A549 (cell line): Measurements from ENCODE around the gene PI4K2B. TPM values are rescaled to one million over a fixed set of nuclear protein-coding genes. Genes with fewer than 3 reads are reported as not detected.
"Not testable (repeated sequence)": the region's sequence is repeated elsewhere in the genome, so short reads cannot be mapped to it uniquely, and the experiment has no call there.

Experiments
- ATAC-seq, 2 experiments: fragments of 200-7000 bp in 1 of 2; fragments of >200 bp in 1 of 2; cut with Nextera tagmentation in 1 of 2; cut with Tn5 transposase in 1 of 2; 3 replicates each; pipeline versions ENCODE4 v1.8.0 to v1.9.1; 2018 to 2020; ENCODE audit warnings: mild to moderate bottlenecking in 1 of 2, moderate library complexity in 1 of 2
- CTCF ChIA-PET: fragments of 300-600 bp; sonication (Branson Sonifier 250); formaldehyde crosslinking; extraction: SDS; loops from one replicate; lab custom pipeline; 2021; ENCODE audit warnings: antibody characterized with exemption, inconsistent platforms; lab: Yijun Ruan, JAX
- POLR2A ChIA-PET: fragments of 350-600 bp; formaldehyde crosslinking; extraction: SDS; loops from one replicate; lab custom pipeline; 2021; ENCODE audit warnings: antibody characterized with exemption, inconsistent platforms; lab: Yijun Ruan, JAX
- DNase-seq, 2 experiments: peaks; one replicate each; pipeline versions ENCODE4 v3.0.0 to v3.0.0-alpha.2; 2011 to 2016; ENCODE audit warnings: low read depth in 1 of 2, low spot score in 1 of 2
- FAIRE-seq: peaks from 2 replicates; lab custom pipeline; 2011; peaks lifted over from hg19 to GRCh38; lab: Jason Lieb, UNC
- H3K27ac ChIP-seq, 2 experiments: fragments of >200 bp; sonication (Bioruptor Twin); formaldehyde crosslinking; 3 replicates each; pipeline ENCODE4 v1.5.1; 2016 to 2017
- H3K4me1 ChIP-seq: fragments of >200 bp; sonication (Bioruptor Twin); formaldehyde crosslinking; 3 replicates; pipeline ENCODE4 v1.6.1; 2016
- H3K4me2 ChIP-seq: fragments of >200 bp; sonication (Bioruptor Twin); formaldehyde crosslinking; 3 replicates; pipeline ENCODE4 v1.6.1; 2016
- H3K4me3 ChIP-seq: fragments of >200 bp; sonication (Bioruptor Twin); formaldehyde crosslinking; 3 replicates; pipeline ENCODE4 v1.5.1; 2016
- H3K9me3 ChIP-seq: fragments of >200 bp; sonication (Bioruptor Twin); formaldehyde crosslinking; 3 replicates; pipeline ENCODE4 v1.6.1; 2016
- CBX2 ChIP-seq: fragments of 200-600 bp; sonication (generic); IDR thresholded peaks from 2 replicates; pipeline ENCODE4 v1.6.1; 2016; ENCODE audit warnings: low read depth, mild to moderate bottlenecking, borderline replicate concordance
- HES2 ChIP-seq: fragments of >200 bp; sonication (Bioruptor Twin); formaldehyde crosslinking; IDR thresholded peaks from 2 replicates; pipeline ENCODE4 v1.6.1; 2016
- HEYL ChIP-seq: fragments of 250-450 bp; sonication (Bioruptor Pico); IDR thresholded peaks from 2 replicates; pipeline ENCODE4 v1.8.0; 2021; ENCODE audit warnings: mild to moderate bottlenecking, moderate library complexity
- KDM1A ChIP-seq: fragments of 200-600 bp; sonication (generic); IDR thresholded peaks from 2 replicates; pipeline ENCODE4 v1.6.1; 2016; ENCODE audit warnings: low read depth, mild to moderate bottlenecking
- MAFK ChIP-seq: fragments of 450-650 bp; IDR thresholded peaks from 2 replicates; pipeline ENCODE4 v1.6.1; 2014; ENCODE audit not compliant: partially characterized antibody
- PHF8 ChIP-seq: fragments of 200-600 bp; sonication (generic); IDR thresholded peaks from 2 replicates; pipeline ENCODE4 v1.6.1; 2016; ENCODE audit warnings: low read depth, mild to moderate bottlenecking, antibody characterized with exemption, moderate library complexity, borderline replicate concordance
- RAD21 ChIP-seq, 2 experiments: fragments of >200 bp in 1 of 2; sonication (Bioruptor Twin) in 1 of 2; formaldehyde crosslinking in 1 of 2; IDR thresholded peaks in 1 of 2; conservative IDR thresholded peaks in 1 of 2; 2 replicates in 1 of 2; 3 replicates in 1 of 2; pipeline ENCODE4 v1.6.1; 2012 to 2018; ENCODE audit warnings: inconsistent platforms in 1 of 2
- RARB ChIP-seq: fragments of 250-450 bp; sonication (Bioruptor Pico); IDR thresholded peaks from 2 replicates; pipeline ENCODE4 v1.8.0; 2021; ENCODE audit warnings: mild to moderate bottlenecking, moderate library complexity
- RNF2 ChIP-seq: fragments of 200-600 bp; sonication (generic); IDR thresholded peaks from 2 replicates; pipeline ENCODE4 v1.6.1; 2016; ENCODE audit warnings: low read depth, mild to moderate bottlenecking, antibody characterized with exemption, moderate library complexity, borderline replicate concordance
- SMC3 ChIP-seq: fragments of >200 bp; sonication (Bioruptor Twin); formaldehyde crosslinking; IDR thresholded peaks from 3 replicates; pipeline ENCODE4 v1.6.1; 2018; ENCODE audit warnings: inconsistent platforms
- ZFP36 ChIP-seq: fragments of 450-650 bp; IDR thresholded peaks from 2 replicates; pipeline ENCODE4 v1.6.1; 2014; ENCODE audit warnings: borderline replicate concordance; ENCODE audit not compliant: partially characterized antibody
- WGBS: methylation state at CpG from one replicate; pipeline ENCODE4 v1.1.6; 2017; ENCODE audit errors: missing lambda C conversion rate; 5-methylcytosine and 5-hydroxymethylcytosine counted together
- polyA plus RNA-seq, 4 experiments: library from polyadenylated mRNA; depleted of rRNA in 3 of 4; stranded (reverse); fragments of >200 nt; fragmentation: RNase III in 1 of 4; extraction: RNeasy Plus Mini Kit Qiagen cat#74134 plus additional on column Dnase treatment in 1 of 4; gene quantifications; 2 replicates in 3 of 4; 3 replicates in 1 of 4; pipeline ENCODE4 v1.2.3, GENCODE V29; 2011 to 2017
- small RNA-seq, 6 experiments: library from RNA; depleted of rRNA; stranded (forward); fragments of <200 nt; gene quantifications; one replicate each; pipeline ENCODE3, GENCODE V24; 2012

Gene PI4K2B
- polyA plus RNA-seq, 2 of the 4 experiments (the other 2 are of a cell fraction) = 7.7 to 8.4 TPM

DNA sequence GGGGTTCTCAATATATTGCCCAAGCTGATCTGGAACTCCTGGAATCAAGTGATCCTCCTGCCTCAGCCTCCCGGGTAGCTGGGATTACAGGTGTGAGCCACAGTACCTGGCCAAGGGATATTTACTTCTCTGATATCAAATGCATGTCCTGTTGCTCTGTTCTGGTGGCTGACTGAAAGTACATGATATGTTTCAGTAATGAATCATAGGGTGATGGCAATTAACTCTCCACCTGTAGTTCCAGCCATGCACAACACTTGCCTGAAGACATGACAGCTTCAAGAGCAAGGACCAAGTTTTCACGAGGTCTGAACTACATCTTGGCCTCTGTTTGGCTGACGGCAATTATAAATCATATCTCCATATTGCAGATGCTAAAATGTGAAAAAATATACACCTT is 87.9 kb downstream of the PI4K2B start (continued):
- TF ChIP-seq RARB (CRISPR knock-in tag) (no peak), RNF2 (no peak), MAFK (no peak), SMC3 (no peak), KDM1A (no peak), HEYL (CRISPR knock-in tag) (no peak), CBX2 (no peak), RAD21 (conservative IDR thresholded peaks at IDR 0.05 in 1 of 2, IDR thresholded peaks at IDR 0.05 in 1 of 2) (no peak), ZFP36 (no peak), PHF8 (no peak), HES2 (no peak)
- TF ChIP-seq, all 56 proteins: peak for 0

DNA sequence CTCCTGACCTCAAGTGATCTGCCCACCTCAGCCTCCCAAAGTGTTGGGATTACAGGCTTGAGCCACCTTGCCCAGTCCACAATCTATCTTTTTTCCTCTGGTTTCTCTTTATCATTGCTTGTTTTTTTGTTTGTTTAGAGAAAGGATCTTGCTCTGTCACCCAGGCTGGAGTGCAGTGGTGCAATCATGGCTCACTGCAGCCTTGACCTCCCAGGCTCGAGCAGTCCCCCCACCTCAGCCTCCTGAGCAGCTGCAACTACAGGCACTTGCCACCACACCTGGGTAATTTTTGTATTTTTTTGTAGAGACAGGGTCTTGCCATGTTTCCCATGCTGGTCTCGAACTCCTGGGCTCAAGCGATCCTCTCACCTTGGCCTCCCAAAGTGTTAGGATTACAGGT is 94.6 kb downstream of the PI4K2B start:
- DNase-seq, H3K4me2 ChIP-seq, FAIRE-seq, H3K27ac ChIP-seq, H3K4me1 ChIP-seq, H3K9me3 ChIP-seq, ATAC-seq, H3K4me3 ChIP-seq, POLR2A ChIA-PET: not testable (repeated sequence)
- WGBS = 95% methylated on average over 3 of the region's 3 CpGs
- CTCF ChIA-PET = interaction anchor here (1.4 to 1.9 kb wide), 2 partner anchors 16 kb away, joined by 7 read pairs; partner anchors contain the start of gene ZCCHC4

Small RNAs within 50 kb of the gene (small RNA-seq; reads per million reads assigned to genes)
- gene RF00004 = 0 reads per million in 6 experiments

Other genes with a start within 250 kb of the PI4K2B start
- 0.09 and 0.14 TPM in 2 replicates for gene LGI2, start 203.1 kb upstream of the PI4K2B start, polyA plus RNA-seq (2011; rRNA removed)
- 0.05 to 0.16 TPM (median 0.07 TPM) in 3 replicates for gene LGI2, start 203.1 kb upstream of the PI4K2B start, polyA plus RNA-seq (2017; fragmentation: RNase III; extraction: RNeasy Plus Mini Kit Qiagen cat#74134 plus additional on column Dnase treatment)
- gene SEPSECS, start 73.6 kb upstream of the PI4K2B start, polyA plus RNA-seq (2011; rRNA removed) = 7.4 and 9.7 TPM in 2 replicates
- gene SEPSECS, start 73.6 kb upstream of the PI4K2B start, polyA plus RNA-seq (2017; fragmentation: RNase III; extraction: RNeasy Plus Mini Kit Qiagen cat#74134 plus additional on column Dnase treatment) = 2.3 to 2.9 TPM (median 2.5 TPM) in 3 replicates
- 8.9 and 10.2 TPM in 2 replicates for gene ZCCHC4, start 78.7 kb downstream of the PI4K2B start, polyA plus RNA-seq (2011; rRNA removed)
- gene ZCCHC4, start 78.7 kb downstream of the PI4K2B start, polyA plus RNA-seq (2017; fragmentation: RNase III; extraction: RNeasy Plus Mini Kit Qiagen cat#74134 plus additional on column Dnase treatment) = 5.2 to 5.9 TPM (median 5.7 TPM) in 3 replicates
- 18.4 and 21.2 TPM in 2 replicates for gene ANAPC4, start 143.2 kb downstream of the PI4K2B start, polyA plus RNA-seq (2011; rRNA removed)
- gene ANAPC4, start 143.2 kb downstream of the PI4K2B start, polyA plus RNA-seq (2017; fragmentation: RNase III; extraction: RNeasy Plus Mini Kit Qiagen cat#74134 plus additional on column Dnase treatment) = 15.7 to 17.8 TPM (median 16.6 TPM) in 3 replicates